Ectodermal cell (in vitro differentiated cells): ENCODE data around the gene DMC1.

ENCODE experiments used
- H3K27ac ChIP-seq: 2 replicates; pipeline ENCODE4 v1.7.0; 2013; ENCODE audit warnings: mild to moderate bottlenecking, low read depth, low read length; ENCODE audit not compliant: insufficient read depth, poor library complexity, severe bottlenecking
- H3K27me3 ChIP-seq: 2 replicates; pipeline ENCODE4 v1.7.0; 2013; ENCODE audit warnings: mild to moderate bottlenecking, low read length; ENCODE audit not compliant: insufficient read depth, control insufficient read depth, poor library complexity, severe bottlenecking
- H3K36me3 ChIP-seq: one replicate; pipeline ENCODE4 v1.7.0; 2013; ENCODE audit warnings: low read length; ENCODE audit not compliant: control insufficient read depth, insufficient read depth
- H3K4me1 ChIP-seq: one replicate; pipeline ENCODE4 v1.7.0; 2013; ENCODE audit warnings: low read length; ENCODE audit not compliant: control insufficient read depth, insufficient read depth
- H3K4me3 ChIP-seq: 2 replicates; pipeline ENCODE4 v1.7.0; 2013; ENCODE audit warnings: low read depth, low read length, control low read depth; ENCODE audit not compliant: insufficient read depth
- H3K9me3 ChIP-seq: 2 replicates; pipeline ENCODE4 v1.7.0; 2013; ENCODE audit warnings: mild to moderate bottlenecking, low read length, moderate library complexity; ENCODE audit not compliant: control insufficient read depth
- WGBS, 2 experiments: methylation state at CpG; one replicate each; pipeline ENCODE4 v1.1.7; 2013; ENCODE audit warnings: missing lambda C conversion rate in 2 of 2; 5-methylcytosine and 5-hydroxymethylcytosine counted together

DMC1 gene

DNA sequence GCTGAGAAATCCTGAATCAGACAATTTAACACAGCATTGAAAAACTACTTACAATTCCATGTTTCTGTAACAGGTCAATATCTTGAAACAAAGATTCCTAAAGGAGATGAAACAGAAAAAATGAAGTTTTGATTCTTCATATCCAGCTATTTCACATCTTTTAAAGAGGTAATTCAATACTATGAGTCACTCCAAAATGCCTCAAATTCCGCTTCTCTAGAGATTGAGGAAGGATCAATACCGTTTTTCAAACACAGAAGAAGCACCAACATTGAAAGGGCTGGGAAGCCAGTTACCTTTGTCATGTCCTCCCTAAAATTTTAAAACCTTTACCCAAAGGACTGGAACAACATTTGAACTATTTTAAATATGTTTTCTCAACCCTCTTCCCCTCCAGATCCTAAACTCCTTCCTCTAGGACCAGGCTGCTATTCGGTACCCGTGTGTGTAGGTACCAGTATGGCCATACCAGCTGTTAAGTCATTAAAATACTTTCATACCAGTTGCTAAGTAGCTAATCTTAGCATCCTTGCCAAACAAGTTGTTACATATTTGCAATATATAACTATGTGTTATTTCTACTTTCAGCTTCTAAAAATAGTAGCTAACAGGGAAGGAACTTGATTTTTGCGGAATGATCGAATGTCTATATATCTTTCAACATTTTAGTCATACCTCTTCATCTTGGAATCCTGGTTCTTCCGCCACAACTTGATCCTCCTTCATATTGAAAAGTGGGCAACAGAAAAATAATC is 2.3 kb downstream of the DMC1 start:
- H3K9me3 ChIP-seq, result no peaks in the 10 kb centered on the region
- H3K4me1 ChIP-seq, result peaks cover 8% of the 10 kb centered on the region
- no peak overlapping the region for H3K4me3 ChIP-seq
- no peaks in the 10 kb centered on the region for H3K36me3 ChIP-seq
- 83 to 86% methylated on average over 6 of the region's 7 CpGs for WGBS, 2 experiments
- H3K27ac ChIP-seq, result no peak overlapping the region
- peaks cover under 1% of the 10 kb centered on the region for H3K27me3 ChIP-seq

DNA sequence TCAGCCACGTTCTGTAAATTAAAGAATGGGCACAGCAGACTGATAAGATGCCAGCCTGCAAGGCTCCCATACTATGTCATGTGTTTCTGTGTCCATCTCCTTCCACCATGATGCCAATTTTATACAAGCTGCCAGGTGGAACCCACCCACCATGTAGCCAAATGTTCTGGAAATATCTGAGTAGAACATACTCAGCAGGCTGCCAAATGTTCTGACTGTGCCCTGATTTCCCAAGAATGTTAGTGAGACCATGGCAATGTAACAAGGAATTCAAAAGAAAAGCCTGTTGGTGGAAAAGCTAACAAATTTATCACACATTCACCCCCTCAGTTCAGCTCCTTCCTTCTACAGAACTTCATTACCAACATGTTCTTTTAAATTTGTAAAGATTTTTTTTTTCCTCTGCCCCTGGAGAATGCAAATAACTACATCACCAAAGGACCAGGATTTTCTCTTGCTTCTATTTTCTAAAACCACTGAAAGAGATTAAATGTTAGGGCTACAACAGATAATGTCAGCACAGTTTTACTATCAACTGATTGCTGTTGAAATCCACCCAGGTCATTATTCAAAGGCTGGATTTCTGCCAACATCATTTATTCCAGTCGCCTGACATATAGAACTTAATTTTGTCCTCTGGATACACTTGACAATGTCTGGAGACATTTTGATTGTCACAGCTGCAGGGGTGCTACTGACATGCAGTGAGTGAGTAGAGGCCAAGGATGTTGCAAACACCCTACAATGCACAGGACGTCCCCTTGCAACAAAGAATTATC is 3.1 kb downstream of the DMC1 start:
- 79 to 83% methylated on average over 3 of the region's 3 CpGs for WGBS, 2 experiments
- no peak overlapping the region for H3K4me3 ChIP-seq
- H3K27ac ChIP-seq, result no peak overlapping the region

DNA sequence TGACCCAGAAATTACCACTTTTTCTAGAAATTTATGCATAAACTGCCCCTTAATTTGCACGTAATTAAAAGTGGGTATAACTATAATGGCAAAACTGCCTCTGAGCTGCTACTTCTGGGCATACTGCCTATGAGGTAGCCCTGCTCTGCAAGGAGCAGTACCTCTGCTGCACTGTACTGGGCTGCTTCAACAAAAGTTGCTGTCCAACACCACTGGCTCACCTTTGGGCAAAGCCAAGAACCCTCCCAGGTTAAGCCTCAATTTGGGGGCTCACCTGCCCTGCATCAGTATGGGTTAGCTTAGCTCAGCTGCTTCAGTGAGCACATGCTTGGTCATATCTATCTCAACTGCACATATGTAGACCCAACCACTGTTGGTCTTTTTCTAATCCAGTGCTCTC is 4.5 kb downstream of the DMC1 start:
- Histone ChIP-seq H3K27ac (no peak overlapping the region), H3K9me3 (no peaks in the 10 kb centered on the region), H3K36me3 (no peaks in the 10 kb centered on the region), H3K4me1 (no peaks in the 10 kb centered on the region), H3K27me3 (no peaks in the 10 kb centered on the region), H3K4me3 (no peak overlapping the region)
- WGBS, 2 experiments, result 90 to 100% methylated on average over 1 of the region's 1 CpG

More for the DNA sequence above, 3.1 kb downstream of the DMC1 start:
- no peaks in the 10 kb centered on the region for H3K27me3 ChIP-seq
- H3K36me3 ChIP-seq, result no peaks in the 10 kb centered on the region
- peaks cover 8% of the 10 kb centered on the region for H3K4me1 ChIP-seq
- H3K9me3 ChIP-seq, result no peaks in the 10 kb centered on the region

DNA sequence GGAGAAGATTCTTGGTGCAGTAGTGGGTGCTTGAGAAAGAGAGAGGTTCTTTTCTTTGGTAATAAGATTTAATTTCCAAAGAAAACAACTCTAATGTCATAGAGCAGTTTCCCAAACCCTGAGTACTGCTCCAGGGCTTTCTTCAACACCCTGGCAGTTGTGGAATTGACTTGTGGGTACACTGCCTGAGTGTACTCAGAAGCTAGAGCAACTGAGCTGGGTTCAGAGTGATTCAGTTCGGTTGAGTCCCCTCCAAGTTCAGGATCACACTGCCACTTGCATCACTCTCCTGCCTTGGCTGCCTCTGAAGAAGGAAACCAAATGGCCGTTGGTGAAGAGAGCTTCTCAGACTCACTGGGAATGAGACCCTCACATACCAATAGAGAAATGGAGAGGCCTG is 5.3 kb downstream of the DMC1 start:
- Histone ChIP-seq H3K27me3 (no peaks in the 10 kb centered on the region), H3K4me1 (no peaks in the 10 kb centered on the region), H3K4me3 (no peak overlapping the region), H3K9me3 (no peaks in the 10 kb centered on the region), H3K36me3 (no peaks in the 10 kb centered on the region), H3K27ac (no peak overlapping the region)
- WGBS, 2 experiments, result 86 to 89% methylated on average over 2 of the region's 2 CpGs

DNA sequence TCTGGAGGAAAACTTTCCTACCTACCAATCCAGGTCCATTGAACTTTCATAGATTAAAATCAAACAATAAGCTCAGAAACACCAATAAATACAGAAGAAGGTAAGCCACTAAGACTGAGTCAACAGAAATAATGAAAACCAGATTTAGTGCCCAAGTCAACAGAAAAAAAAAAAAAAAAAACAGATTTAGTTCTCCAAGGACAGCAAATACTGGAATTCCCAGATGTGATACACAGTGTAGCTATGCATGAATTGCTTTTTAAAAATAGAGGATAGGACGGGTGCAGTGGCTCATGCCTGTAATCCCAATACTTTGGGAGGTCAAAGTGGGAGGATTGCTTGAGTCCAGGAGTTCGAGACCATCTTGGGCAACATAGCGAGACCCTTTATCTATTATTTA is 15.7 kb downstream of the DMC1 start:
- H3K9me3 ChIP-seq, result no peaks in the 10 kb centered on the region
- H3K4me3 ChIP-seq, result no peak overlapping the region
- H3K27ac ChIP-seq, result no peak overlapping the region
- no peaks in the 10 kb centered on the region for H3K27me3 ChIP-seq
- WGBS, 2 experiments, result 90 to 95% methylated on average over 1 to 2 of the region's 3 CpGs
- H3K4me1 ChIP-seq, result no peaks in the 10 kb centered on the region
- H3K36me3 ChIP-seq, result no peaks in the 10 kb centered on the region

DNA sequence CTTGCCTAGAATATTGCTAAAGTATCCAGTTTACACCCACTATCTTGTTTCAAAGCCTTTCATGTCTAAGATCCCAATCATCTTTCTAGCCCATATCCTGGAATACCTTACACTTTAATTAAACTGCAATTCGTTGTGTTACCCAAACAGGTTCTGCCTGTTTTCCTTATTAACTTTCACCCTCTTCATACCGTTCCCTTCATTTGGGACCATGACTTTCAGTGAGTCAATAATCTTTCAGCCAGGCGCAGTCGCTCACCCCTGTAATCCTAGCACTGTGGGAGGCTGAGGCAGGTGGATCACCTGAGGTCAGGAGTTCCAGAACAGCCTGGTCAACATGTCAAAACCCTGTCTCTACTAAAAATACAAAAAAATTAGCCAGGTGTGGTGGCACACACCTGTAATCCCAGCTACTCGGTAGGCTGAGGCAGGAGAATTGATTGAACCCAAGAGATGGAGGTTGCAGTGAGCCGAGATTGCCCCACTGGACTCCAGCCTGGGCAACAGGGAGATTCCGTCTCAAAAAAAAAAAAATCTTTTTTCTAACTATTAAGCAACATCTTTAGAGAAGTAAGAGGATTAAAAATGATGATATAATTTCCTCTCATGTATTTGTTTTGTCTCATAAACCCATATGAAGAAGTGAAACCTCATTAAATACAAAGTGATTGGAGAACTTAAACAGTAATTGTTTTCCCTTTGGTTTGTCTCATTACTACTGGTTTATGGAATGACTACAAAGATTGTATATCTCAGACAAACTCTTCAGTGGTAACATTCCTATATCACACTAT is 20.7 kb downstream of the DMC1 start:
- H3K27ac ChIP-seq, result no peak overlapping the region
- H3K4me1 ChIP-seq, result no peaks in the 10 kb centered on the region
- H3K9me3 ChIP-seq, result no peaks in the 10 kb centered on the region
- WGBS, 2 experiments, result 88 to 89% methylated on average over 6 to 7 of the region's 7 CpGs
- H3K36me3 ChIP-seq, result no peaks in the 10 kb centered on the region
- H3K27me3 ChIP-seq, result no peaks in the 10 kb centered on the region
- H3K4me3 ChIP-seq, result no peak overlapping the region

DNA sequence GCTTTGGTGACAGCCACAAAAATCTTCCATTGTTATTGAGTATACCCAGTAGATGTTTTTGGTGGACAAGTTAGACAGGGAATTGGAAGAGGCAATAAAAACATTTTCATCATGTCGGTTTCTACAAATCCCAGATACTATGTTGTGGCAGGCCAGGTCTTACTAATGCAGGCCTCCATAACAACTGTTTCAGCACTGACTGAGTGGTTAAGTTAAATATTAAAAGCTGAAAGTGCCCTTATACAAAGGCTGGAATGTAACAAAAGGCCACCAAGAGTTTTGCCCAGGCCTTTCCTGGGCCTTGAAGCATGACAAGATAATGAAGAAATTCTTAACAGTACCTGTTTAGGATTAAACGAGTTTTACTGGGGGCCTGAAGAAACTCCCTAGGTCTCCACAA is 29.3 kb downstream of the DMC1 start:
- Histone ChIP-seq H3K27me3 (no peaks in the 10 kb centered on the region), H3K9me3 (no peaks in the 10 kb centered on the region), H3K36me3 (no peaks in the 10 kb centered on the region), H3K4me1 (no peaks in the 10 kb centered on the region), H3K4me3 (no peak overlapping the region), H3K27ac (no peak overlapping the region)
- 85 to 100% methylated on average over 2 of the region's 2 CpGs for WGBS, 2 experiments

DNA sequence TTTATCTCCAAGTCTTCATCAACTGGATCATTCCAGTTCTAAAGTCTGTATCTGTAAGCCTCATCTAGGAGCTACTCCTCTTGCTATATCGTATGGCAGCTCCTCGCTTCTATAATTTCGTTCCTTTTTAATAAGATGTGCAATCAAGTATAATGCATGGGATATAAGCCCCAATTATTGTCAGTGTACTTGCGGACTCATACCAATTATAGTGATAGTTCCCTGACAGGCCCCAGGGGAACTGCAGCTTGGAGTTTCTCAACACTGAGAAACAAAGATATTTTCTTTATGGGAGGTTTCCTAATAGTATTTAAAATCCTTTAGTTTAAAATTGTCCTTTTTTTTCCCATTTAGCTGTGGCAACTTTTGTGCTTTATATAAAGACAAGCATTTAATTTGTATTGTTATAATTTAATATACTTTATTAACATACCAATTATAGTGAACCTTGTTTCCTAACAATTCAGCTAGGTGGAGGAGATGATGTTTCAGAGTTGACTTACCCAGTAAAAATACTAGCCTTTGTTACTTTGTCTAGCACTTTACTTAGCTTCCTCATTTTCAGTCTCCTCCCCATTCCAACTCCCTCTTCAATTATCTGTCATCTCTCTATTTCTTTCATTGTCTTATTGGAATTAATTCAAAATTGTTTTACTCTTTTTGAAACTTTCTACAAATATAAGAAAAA is 38.6 kb downstream of the DMC1 start:
- Histone ChIP-seq H3K4me1 (no peaks in the 10 kb centered on the region), H3K27ac (no peak overlapping the region), H3K27me3 (no peaks in the 10 kb centered on the region), H3K4me3 (no peak overlapping the region), H3K36me3 (no peaks in the 10 kb centered on the region), H3K9me3 (no peaks in the 10 kb centered on the region)
- WGBS, 2 experiments, result 95 to 100% methylated on average over 4 of the region's 4 CpGs

DNA sequence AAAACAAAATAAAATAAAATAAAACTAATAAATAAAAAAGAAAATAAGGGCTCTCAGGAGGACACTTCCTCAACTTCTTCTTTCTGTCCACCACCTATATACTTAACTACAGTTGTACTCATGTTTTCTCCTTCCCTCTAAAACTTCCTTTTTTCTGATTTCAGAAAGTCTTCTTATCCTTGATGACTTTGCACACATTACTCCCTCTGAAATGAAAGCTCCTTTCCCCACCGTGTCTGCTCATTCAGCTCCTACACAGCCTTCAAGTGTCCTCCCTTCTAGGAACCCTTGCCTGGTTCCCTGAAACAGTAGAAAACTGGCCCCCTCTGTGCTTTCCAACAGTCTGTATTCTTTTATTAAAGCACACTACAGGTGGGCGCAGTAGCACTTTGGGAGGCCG is 45.6 kb downstream of the DMC1 start:
- no peak overlapping the region for H3K27ac ChIP-seq
- WGBS, 2 experiments, result 89 to 90% methylated on average over 3 of the region's 3 CpGs
- no peaks in the 10 kb centered on the region for H3K27me3 ChIP-seq
- no peaks in the 10 kb centered on the region for H3K36me3 ChIP-seq
- no peaks in the 10 kb centered on the region for H3K4me1 ChIP-seq
- no peaks in the 10 kb centered on the region for H3K9me3 ChIP-seq
- no peak overlapping the region for H3K4me3 ChIP-seq
